Measurements from ENCODE around the gene DENND2C.

- TF ChIP-seq POLR2AphosphoS5 (IDR thresholded peaks at IDR 0.05; ENCODE audit: borderline replicate concordance, low read depth, low read length): no peak
- TF ChIP-seq EZH2 (IDR thresholded peaks at IDR 0.05): no peak
These were observed 118.4 kb downstream of the DENND2C start for GRCh38 chr1:114551400-114551799.
